HEK293T (cell line): ENCODE data around the gene CLEC1A.
A peak's percentile ranks its signal among the peaks of the same experiment; 100 is the strongest.

ENCODE experiments used
- CTCF ChIA-PET: fragments of 350-600 bp; formaldehyde crosslinking; extraction: SDS; loops from one replicate; lab custom pipeline; 2021; ENCODE audit warnings: antibody characterized with exemption, inconsistent platforms; lab: Yijun Ruan, JAX
- POLR2A ChIA-PET: fragments of 350-600 bp; formaldehyde crosslinking; extraction: SDS; loops from one replicate; lab custom pipeline; 2020; ENCODE audit warnings: antibody characterized with exemption, inconsistent platforms; lab: Yijun Ruan, JAX
- DNase-seq: peaks from one replicate; pipeline ENCODE4 v3.0.0; 2012; ENCODE audit warnings: mixed read lengths; ENCODE audit errors: extremely low spot score
- ARNT ChIP-seq: fragments of 450-650 bp; IDR thresholded peaks from 2 replicates; pipeline ENCODE4 v1.6.1; 2017; ENCODE audit warnings: mild to moderate bottlenecking
- BHLHE40 ChIP-seq: fragments of 450-650 bp; IDR thresholded peaks from 2 replicates; pipeline ENCODE4 v1.6.1; 2016; ENCODE audit warnings: mild to moderate bottlenecking, moderate library complexity, borderline replicate concordance
- CTBP1 ChIP-seq: fragments of 450-650 bp; IDR thresholded peaks from 2 replicates; pipeline ENCODE4 v1.6.1; 2016; ENCODE audit warnings: borderline replicate concordance
- ELF4 ChIP-seq: fragments of 450-650 bp; IDR thresholded peaks from 2 replicates; pipeline ENCODE4 v1.6.1; 2017; ENCODE audit warnings: antibody characterized with exemption
- FOXA1 ChIP-seq: fragments of 450-650 bp; IDR thresholded peaks from 2 replicates; pipeline ENCODE4 v1.6.1; 2016; ENCODE audit warnings: mild to moderate bottlenecking
- FOXK2 ChIP-seq: fragments of 450-650 bp; IDR thresholded peaks from 2 replicates; pipeline ENCODE4 v1.6.1; 2016; ENCODE audit warnings: mild to moderate bottlenecking
- FOXM1 ChIP-seq: fragments of 450-650 bp; IDR thresholded peaks from 2 replicates; pipeline ENCODE4 v1.6.1; 2017; ENCODE audit warnings: mild to moderate bottlenecking, borderline replicate concordance
- HDGF ChIP-seq: fragments of 450-650 bp; IDR thresholded peaks from 2 replicates; pipeline ENCODE4 v1.6.1; 2017; ENCODE audit warnings: antibody characterized with exemption, borderline replicate concordance
- L3MBTL2 ChIP-seq: fragments of 450-650 bp; conservative IDR thresholded peaks from 2 replicates; pipeline ENCODE4 v1.6.1; 2016; ENCODE audit warnings: mild to moderate bottlenecking
- LEF1 ChIP-seq: fragments of 450-650 bp; IDR thresholded peaks from 2 replicates; pipeline ENCODE4 v1.6.1; 2017; ENCODE audit warnings: mild to moderate bottlenecking, borderline replicate concordance
- NFRKB ChIP-seq: fragments of 450-650 bp; IDR thresholded peaks from 2 replicates; pipeline ENCODE4 v1.6.1; 2016; ENCODE audit warnings: mild to moderate bottlenecking, moderate library complexity
- SP1 ChIP-seq: fragments of 450-650 bp; IDR thresholded peaks from 2 replicates; pipeline ENCODE4 v1.6.1; 2017
- SUZ12 ChIP-seq: fragments of 450-650 bp; IDR thresholded peaks from 2 replicates; pipeline ENCODE4 v1.6.1; 2016; ENCODE audit warnings: mild to moderate bottlenecking
- TARDBP ChIP-seq: fragments of 450-650 bp; IDR thresholded peaks from 2 replicates; pipeline ENCODE4 v1.6.1; 2016
- ZNF384 ChIP-seq: fragments of 450-650 bp; IDR thresholded peaks from 2 replicates; pipeline ENCODE4 v1.6.1; 2016
- TF ChIP-seq, protein P1 (sequence below): fragments of 450-650 bp; IDR thresholded peaks from 2 replicates; pipeline ENCODE4 v1.6.1; 2016

CLEC1A gene, protein sequence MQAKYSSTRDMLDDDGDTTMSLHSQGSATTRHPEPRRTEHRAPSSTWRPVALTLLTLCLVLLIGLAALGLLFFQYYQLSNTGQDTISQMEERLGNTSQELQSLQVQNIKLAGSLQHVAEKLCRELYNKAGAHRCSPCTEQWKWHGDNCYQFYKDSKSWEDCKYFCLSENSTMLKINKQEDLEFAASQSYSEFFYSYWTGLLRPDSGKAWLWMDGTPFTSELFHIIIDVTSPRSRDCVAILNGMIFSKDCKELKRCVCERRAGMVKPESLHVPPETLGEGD

DNA sequence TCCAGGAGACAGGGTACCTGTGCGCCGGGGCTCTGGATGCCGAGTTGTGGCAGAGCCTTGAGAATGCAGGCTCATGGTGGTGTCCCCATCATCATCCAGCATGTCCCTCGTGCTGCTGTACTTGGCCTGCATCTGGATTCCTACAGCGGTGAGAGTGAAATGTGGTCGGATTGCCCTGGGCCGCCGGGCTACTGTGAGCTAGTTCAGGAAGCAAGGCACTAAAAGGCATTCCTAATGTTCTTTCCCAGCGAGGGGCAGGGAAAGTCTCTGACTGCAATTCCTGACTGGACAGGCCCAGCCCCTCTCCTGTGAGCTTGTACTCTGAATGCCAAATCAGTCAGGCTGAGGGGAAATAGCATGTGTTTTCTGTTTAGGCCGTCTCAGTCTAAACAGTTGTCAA, at the start of gene CLEC1A:
TSS of gene CLEC1A (minus strand) at position 195 of the 400 bp plus-strand sequence. CDS start at position 132, 63 bp downstream.
- CTCF ChIA-PET = no interaction called here

DNA sequence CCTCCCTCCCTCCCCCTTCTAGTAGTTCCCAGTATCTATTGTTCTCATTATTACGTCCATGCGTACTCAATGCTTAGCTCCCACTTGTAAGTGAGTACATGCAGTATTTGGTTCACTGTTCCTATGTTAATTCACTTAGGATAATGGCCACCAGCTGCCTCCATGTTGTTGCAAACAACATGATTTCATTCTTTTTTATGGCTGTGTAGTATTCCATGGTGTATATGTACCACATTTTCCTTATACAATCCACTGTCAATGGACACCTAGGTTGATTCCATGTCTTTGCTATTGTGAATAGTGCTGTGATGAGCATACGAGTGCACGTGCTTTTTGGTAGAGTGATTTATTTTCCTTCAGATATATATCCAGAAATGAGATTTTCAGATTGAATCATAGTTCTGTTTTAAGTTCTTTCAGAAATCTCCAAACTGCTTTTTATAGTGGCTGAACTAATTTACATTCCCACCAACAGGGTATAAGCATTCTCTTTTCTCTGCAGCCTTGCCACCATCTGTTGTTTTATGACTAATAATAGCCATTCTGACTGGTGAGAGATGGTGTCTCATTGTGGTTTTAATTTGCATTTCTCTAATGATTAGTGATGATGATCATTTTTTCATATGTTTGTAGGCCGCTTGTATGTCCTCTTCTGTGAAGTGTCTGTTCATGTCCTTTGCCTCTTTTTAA, 49.1 kb upstream of the CLEC1A start:
- ChIA-PET POLR2A (no interaction called here), CTCF (no interaction called here)
- DNase-seq = no peak
- no peak for TF ChIP-seq ELF4
- no peak for TF ChIP-seq CTBP1
- TF ChIP-seq FOXM1 = no peak
- no peak for TF ChIP-seq LEF1
- no peak for TF ChIP-seq ZNF384
- no peak for TF ChIP-seq TARDBP
- no peak for TF ChIP-seq SP1
- no peak for TF ChIP-seq ARNT
- TF ChIP-seq L3MBTL2 = no peak
- no peak for TF ChIP-seq NFRKB
- TF ChIP-seq SUZ12 = no peak

More for the DNA sequence above, at the start of gene CLEC1A:
- no peak for TF ChIP-seq ARNT
- TF ChIP-seq LEF1 = no peak
- TF ChIP-seq SUZ12 = no peak
- TF ChIP-seq HDGF = no peak
- TF ChIP-seq L3MBTL2 = no peak
- no peak for TF ChIP-seq SP1
- no peak for TF ChIP-seq FOXA1
- no peak for TF ChIP-seq NFRKB
- no peak for TF ChIP-seq BHLHE40
- no peak for TF ChIP-seq FOXK2
- no peak for TF ChIP-seq ZNF384
- TF ChIP-seq, protein P1, sequence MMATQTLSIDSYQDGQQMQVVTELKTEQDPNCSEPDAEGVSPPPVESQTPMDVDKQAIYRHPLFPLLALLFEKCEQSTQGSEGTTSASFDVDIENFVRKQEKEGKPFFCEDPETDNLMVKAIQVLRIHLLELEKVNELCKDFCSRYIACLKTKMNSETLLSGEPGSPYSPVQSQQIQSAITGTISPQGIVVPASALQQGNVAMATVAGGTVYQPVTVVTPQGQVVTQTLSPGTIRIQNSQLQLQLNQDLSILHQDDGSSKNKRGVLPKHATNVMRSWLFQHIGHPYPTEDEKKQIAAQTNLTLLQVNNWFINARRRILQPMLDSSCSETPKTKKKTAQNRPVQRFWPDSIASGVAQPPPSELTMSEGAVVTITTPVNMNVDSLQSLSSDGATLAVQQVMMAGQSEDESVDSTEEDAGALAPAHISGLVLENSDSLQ = no peak
- TF ChIP-seq FOXM1 = no peak
- no peak for TF ChIP-seq CTBP1
- TF ChIP-seq TARDBP = no peak
- no peak for TF ChIP-seq ELF4
- POLR2A ChIA-PET = no interaction called here
- no peak for DNase-seq

DNA sequence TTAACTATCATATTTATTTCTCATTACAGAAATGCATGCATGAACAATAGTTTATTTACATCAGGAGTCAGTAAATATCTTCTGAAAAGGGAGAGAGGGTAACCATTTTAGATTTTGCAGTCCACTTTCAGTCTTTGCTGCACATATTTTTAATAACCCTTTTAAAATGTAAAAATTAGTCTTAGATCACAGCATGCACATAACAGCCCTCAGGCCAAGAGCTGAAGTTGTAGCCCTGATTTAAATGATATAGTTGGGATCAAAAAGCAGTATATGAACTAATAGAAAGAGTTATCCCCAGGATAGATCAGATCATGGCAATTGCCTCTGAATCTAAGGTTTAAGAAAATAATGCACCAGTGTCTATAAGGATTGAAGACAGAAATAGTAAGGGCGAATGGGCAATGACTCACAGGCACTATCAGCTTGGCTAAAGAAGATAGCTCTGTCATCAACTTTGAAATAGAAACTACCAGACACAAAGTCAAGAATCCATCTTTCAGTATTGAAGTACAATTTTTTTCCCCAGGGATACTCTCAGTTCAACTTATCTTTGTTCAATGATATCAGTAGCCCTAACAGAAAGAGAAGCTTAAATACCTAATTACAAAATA, 44.3 kb upstream of the CLEC1A start:
- POLR2A ChIA-PET = interaction anchor here (1.3 kb wide), 1 partner anchor 496 kb away, joined by 4 read pairs; no protein-coding TSS in a partner anchor
- no peak for DNase-seq
- TF ChIP-seq ZNF384 (no peak), LEF1 (no peak), L3MBTL2 (no peak)
- CTCF ChIA-PET = interaction anchor here (0.8 to 1.6 kb wide), 3 partner anchors 10 to 393 kb away, joined by 3 to 9 read pairs (median 4); no protein-coding TSS in a partner anchor

DNA sequence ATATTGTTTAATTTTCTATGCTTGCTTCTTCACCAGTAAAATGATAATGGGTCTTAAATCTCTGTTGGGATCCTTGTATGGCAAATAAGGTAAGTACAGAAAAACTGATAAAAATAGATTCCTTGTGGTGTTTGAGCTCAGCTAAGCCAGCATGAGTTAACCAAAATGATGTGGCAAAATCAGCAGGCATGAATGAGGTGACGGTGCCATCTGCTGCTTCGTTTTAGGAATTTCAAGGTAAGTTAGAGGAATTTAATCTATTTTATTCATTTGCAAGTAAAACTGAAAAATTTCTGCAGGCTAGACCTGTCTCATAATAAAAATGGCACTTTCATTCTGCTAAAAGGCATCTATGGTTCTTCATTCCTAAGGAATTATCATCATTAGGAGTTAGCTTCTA, 41.2 kb upstream of the CLEC1A start:
- no peak for TF ChIP-seq L3MBTL2
- TF ChIP-seq FOXM1 = no peak
- TF ChIP-seq NFRKB = no peak
- TF ChIP-seq ELF4 = no peak
- TF ChIP-seq LEF1 = no peak
- ChIA-PET CTCF (interaction anchor here (1.2 to 2.2 kb wide), 5 partner anchors 106 to 397 kb away, joined by 3 to 13 read pairs (median 7); partner anchors contain the start of gene CLEC12B), POLR2A (no interaction called here)
- DNase-seq = peak; percentile 32

DNA sequence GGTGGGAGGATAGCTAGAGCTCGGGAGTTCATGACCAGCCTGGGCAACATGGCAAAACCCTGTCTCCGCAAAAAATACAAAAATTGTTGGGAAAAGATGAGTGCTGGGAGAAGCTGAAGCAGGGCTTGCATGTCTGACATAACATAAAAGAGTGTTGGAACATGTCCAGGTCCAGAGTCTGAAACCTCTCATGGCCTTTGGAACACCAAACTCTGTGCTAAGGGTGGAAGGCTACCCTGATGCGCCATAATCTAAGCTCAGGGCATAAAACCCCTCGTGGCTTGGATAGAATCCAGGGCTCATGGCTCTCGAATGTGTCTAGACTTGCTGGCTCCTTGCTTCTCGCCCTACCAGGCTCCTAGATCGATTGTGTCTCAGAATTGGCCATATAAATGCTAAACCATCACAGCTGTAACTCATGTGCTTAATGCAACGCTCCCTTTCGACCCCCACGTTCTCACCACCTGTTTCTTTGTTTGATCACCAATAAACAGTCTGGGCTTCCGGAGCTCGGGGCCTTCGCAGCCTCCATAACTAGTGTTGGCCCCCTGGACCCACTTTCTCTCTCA, 37.9 kb upstream of the CLEC1A start:
- POLR2A ChIA-PET = no interaction called here
- TF ChIP-seq NFRKB = no peak
- no peak for TF ChIP-seq SUZ12
- no peak for TF ChIP-seq FOXM1
- TF ChIP-seq, protein P1 = no peak
- no peak for TF ChIP-seq SP1
- no peak for TF ChIP-seq ARNT
- TF ChIP-seq FOXA1 = no peak
- CTCF ChIA-PET = interaction anchor here (0.6 to 0.8 kb wide), 3 partner anchors 118 to 1382 kb away, joined by 3 to 4 read pairs (median 4); no protein-coding TSS in a partner anchor
- DNase-seq = no peak

DNA sequence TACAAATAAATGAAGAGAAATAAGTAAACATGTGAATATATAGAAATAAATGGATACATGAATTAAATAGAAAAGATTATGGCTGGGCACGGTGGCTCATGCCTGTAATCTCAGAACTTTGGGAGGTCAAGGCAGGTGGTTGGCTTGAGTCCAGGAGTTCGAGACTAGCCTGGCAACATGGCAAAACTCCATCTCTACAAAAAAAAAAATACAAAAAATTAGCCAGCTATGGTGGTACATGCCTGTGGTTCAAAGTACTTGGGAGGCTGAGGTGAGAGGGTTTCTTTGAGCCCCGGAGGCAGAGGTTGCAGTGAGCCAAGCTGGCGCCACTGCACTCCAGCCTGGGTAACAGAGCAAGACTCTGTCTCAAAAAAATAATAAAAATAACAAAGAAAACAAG, 36.3 kb upstream of the CLEC1A start:
- ChIA-PET POLR2A (no interaction called here), CTCF (interaction anchor here (0.6 to 0.7 kb wide), 3 partner anchors 31 to 385 kb away, joined by 3 read pairs; no protein-coding TSS in a partner anchor)
- TF ChIP-seq ZNF384 (no peak), SUZ12 (no peak), FOXM1 (no peak), SP1 (no peak), BHLHE40 (no peak), FOXA1 (no peak), ELF4 (no peak), L3MBTL2 (no peak), CTBP1 (no peak), ARNT (no peak), FOXK2 (no peak), HDGF (no peak)
- TF ChIP-seq, protein P1 = no peak
- DNase-seq = no peak
